GM10847 (cell line): Measurements from ENCODE around the gene OGFOD3.

ENCODE experiments used
- POLR2A ChIP-seq: IDR thresholded peaks from 2 replicates; pipeline ENCODE4 v1.6.1; 2011; ENCODE audit not compliant: insufficient read length; ENCODE audit errors: extremely low read depth

The OGFOD3 gene

GRCh38 chr17:82348866-82349265 lies 69.5 kb downstream of the OGFOD3 start:
- no peak for TF ChIP-seq POLR2A

- no peak for TF ChIP-seq POLR2A
These were observed 70.0 kb downstream of the OGFOD3 start for GRCh38 chr17:82348434-82348833.

GRCh38 chr17:82346342-82347300 lies 71.8 kb downstream of the OGFOD3 start:
- TF ChIP-seq POLR2A = no peak

- no peak for TF ChIP-seq POLR2A
These were observed 73.0 kb downstream of the OGFOD3 start for GRCh38 chr17:82345151-82345976.

- no peak for TF ChIP-seq POLR2A
These were observed 74.0 kb downstream of the OGFOD3 start for GRCh38 chr17:82344175-82344907.

- TF ChIP-seq POLR2A = no peak
These were observed 74.8 kb downstream of the OGFOD3 start for GRCh38 chr17:82343560-82343959.

- TF ChIP-seq POLR2A = no peak
These were observed 75.9 kb downstream of the OGFOD3 start for GRCh38 chr17:82342361-82343079.

- no peak for TF ChIP-seq POLR2A
These were observed 78.5 kb downstream of the OGFOD3 start for GRCh38 chr17:82339634-82340580.
